VCaP (cell line): ENCODE data around the gene SOX11.

ENCODE experiments used
- H3K27ac ChIP-seq: fragments of 450-650 bp; 2 replicates; pipeline ENCODE4 v1.5.1; 2017
- CTCF ChIP-seq: fragments of 450-650 bp; conservative IDR thresholded peaks from 2 replicates; pipeline ENCODE4 v1.5.1; 2017; ENCODE audit warnings: mild to moderate bottlenecking, moderate library complexity

Gene SOX11

GRCh38 chr2:5693287-5694201 lies 1.4 kb downstream of the SOX11 start:
- no peak for TF ChIP-seq CTCF
- no peak overlapping the region for H3K27ac ChIP-seq

- H3K27ac ChIP-seq: no peak overlapping the region
- no peak for TF ChIP-seq CTCF
Observed at GRCh38 chr2:5694306-5694705, 2.1 kb downstream of the SOX11 start.

GRCh38 chr2:5695654-5696403 lies 3.6 kb downstream of the SOX11 start:
- H3K27ac ChIP-seq: no peak overlapping the region
- TF ChIP-seq CTCF: no peak

GRCh38 chr2:5696404-5696944 lies 4.3 kb downstream of the SOX11 start:
- no peak for TF ChIP-seq CTCF
- no peak overlapping the region for H3K27ac ChIP-seq

GRCh38 chr2:5696945-5697521 lies 4.8 kb downstream of the SOX11 start:
- no peak for TF ChIP-seq CTCF
- no peak overlapping the region for H3K27ac ChIP-seq

- TF ChIP-seq CTCF: no peak
- H3K27ac ChIP-seq: no peak overlapping the region
Observed at GRCh38 chr2:5697562-5697961, 5.4 kb downstream of the SOX11 start.

GRCh38 chr2:5698134-5698533 lies 6.0 kb downstream of the SOX11 start:
- no peak overlapping the region for H3K27ac ChIP-seq
- no peak for TF ChIP-seq CTCF
